LoVo (cell line): ENCODE results near the gene PARD3.

Experiments used
- DNase-seq: peaks from one replicate; pipeline ENCODE4 v3.0.0-alpha.2; 2016; ENCODE audit warnings: low spot score

Gene PARD3

DNA sequence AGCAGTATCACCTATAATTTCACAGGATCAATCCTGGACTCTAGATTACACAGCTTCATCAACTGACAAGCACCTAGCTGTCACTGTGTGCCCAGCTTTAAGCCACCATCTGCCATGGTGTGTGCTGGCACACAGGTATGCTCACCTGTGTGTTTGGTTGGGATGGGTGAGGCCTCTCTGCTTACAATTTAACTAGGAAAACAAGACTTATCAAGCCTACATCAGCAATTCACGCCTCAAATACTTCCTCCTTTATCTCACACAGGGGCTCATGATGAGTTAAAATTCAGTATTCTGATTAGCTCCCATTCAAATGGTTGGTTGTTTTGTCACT is 608.2 kb downstream of the PARD3 start:
- DNase-seq, result no peak

DNA sequence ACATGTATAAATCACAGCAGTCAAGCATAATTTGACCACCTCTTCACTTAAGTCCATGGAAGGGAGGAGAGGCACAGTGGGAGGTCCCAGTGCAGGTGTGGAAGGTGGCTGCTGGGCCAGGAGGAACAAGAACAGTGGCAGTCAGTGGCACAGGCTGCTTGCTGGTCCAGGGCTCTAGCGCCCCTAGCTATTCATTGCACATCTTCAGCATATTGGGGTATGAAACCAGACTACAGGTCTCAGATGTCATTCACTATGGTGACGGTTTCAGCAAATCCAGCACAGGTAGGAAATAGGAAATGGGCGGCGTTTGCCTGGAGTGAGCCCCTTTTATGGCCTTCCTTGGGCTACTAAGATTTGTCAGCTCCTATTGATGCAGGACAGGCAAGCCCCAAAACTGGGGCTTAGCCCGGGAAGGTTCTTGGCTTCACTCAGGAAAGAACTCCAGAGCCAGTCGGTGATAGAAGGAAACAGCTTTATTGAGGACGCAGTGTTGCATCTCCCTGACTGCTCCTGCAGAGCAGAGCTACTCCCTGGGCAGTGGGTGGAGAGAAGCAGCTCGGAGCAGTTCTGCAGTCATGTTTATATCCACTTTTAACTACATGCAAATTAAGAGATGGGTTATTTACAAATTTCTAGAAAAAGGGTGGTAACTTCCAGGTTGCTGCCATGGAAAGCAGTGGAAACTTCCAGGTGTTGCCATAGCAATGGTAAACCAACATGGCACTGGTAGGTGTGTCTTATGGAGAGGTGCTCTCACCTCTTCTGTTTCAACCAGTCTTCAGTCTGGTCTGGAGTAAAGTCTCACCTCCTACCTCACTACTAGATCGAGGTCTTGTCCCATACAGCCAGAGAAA is 608.8 kb downstream of the PARD3 start:
- DNase-seq, result no peak

DNA sequence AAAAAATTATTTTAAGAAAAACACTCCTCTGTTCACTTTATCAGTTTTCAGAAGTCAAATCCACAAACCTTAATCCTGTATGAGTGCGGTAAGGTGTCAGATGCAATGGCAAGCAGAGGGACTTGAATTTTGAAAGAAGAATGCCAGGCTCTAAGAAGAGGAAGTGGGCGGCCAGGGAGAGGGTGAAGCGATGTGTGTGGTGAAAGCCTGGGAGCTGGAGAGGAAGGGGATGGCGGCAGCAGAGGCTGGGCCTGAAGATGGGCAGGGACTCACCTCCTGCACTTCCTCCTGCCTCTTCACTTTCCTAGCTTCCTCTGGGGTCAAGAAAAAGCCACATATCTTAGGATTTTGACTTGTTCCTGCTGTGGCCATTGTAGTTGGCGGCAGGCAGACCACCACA is 609.6 kb downstream of the PARD3 start:
- DNase-seq, result no peak

DNA sequence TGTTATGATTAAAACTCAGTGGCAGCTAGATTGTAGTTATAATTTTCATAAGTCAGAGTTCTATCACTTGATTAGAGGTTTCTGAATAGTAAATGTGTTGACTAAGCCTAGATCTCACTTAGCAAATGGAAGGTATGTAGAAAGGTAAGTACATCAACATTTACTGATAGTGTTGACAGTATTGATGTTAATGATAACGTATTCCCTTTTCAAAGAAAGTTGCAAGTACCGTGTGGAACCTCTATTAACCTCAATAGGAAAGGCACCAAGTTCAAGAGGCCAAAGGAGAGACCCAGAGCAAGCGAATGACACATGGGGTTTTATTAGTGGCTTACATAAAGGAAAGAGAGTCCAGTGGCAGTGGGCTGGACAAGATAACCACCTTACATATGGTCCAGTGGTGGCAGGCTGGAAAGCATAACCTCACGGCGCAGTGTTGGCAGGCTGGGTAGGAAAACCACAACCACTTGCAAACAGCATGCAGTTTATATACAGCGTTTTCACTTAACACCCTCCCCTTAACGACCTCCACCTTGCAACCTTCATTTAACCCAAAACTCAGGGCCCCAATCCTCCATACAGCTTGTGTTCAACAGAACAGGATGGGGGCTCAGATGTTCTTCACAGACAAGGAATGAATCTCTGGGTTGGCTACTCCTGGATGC is 611.0 kb downstream of the PARD3 start:
- no peak for DNase-seq

DNA sequence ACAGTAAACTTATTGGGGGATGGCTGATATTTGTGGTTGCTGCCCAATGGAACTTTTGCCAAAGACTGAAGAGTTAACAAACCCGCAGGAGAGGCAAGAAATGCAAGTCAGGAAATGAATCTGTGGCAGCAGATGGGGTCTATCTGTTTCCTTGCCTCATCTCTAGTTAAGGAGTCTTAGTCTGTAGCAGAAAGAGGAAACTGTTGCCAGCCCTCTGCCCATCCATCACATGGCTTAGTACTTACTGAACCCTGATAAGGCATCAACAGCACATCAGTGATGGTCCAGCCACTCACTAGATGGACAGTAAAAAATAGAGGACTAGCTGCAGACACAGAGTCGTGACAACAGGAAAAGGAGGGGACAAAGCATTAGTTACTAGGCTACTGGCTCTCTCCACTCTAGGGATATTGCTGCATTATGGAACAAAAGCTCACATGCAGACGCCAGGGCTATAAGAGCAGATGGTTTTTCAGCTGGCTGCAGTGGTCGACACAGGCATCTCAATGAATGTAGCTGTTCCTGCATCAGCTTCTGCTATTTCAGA is 614.7 kb downstream of the PARD3 start:
- DNase-seq, result no peak

DNA sequence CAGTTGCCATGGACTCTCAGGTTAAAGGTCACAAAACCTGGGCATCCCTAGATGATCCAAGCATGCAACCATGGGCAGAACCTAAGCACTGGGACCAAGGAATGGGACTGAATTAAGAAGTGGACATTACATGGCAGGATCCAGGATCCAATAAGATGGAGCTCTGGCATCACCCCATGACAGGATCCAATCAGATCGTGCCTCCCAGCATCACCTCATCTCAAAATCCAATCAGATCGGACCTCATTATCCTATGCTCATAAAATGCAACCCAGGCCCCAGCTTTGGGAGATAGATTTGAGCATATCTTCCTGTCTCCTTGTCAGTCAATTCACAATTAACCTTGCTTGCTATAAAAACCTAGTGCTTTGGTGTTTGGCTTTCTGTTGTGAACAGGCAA is 616.1 kb downstream of the PARD3 start:
- no peak for DNase-seq

DNA sequence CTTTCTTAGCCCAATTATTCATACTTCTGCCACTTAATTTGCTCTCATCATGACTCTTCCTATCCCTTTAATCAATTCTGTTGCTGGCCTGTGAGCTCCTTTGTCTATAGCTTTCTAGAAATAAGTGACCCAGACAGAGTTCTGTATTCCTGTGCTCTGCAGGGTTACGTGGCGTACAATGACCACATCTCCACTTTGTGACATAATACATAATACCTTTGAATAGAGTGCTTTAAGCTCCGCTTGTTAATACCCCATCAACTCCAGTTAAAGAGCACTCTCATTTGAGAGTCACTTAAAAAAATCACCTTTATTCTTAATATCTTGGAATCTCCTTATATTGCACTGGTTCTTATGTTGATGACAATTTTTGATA is 619.0 kb downstream of the PARD3 start:
- no peak for DNase-seq

DNA sequence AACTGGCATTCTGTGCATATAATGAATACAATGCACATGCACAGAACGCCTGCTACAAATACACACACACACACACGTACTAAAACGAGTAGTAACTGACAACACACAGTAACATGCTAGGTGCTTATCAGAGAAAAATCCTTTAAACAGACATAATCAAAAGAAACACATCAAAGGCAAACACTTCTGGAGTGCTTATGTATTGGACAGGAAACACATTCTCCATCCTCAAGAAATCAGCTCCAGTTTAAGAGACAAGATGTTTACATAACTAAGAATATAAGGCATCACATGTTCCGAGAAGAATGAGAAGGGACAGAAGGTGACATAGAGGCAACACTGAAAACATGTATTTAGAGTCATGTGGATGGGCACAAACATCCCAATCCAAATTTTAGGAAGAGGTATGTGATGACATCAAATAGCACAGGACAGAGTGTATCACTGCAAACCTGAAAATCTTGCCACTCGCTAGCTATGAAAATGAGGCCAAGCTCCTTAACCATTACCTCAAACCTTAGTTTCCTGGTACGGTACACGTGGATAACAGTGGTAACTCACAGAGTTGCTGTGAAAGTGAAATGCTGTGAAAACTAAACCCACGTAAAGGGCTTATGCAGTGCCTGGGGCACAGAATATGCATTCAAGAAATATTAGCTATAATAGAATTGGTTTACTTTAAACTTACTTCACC is 619.6 kb downstream of the PARD3 start:
- DNase-seq, result no peak

DNA sequence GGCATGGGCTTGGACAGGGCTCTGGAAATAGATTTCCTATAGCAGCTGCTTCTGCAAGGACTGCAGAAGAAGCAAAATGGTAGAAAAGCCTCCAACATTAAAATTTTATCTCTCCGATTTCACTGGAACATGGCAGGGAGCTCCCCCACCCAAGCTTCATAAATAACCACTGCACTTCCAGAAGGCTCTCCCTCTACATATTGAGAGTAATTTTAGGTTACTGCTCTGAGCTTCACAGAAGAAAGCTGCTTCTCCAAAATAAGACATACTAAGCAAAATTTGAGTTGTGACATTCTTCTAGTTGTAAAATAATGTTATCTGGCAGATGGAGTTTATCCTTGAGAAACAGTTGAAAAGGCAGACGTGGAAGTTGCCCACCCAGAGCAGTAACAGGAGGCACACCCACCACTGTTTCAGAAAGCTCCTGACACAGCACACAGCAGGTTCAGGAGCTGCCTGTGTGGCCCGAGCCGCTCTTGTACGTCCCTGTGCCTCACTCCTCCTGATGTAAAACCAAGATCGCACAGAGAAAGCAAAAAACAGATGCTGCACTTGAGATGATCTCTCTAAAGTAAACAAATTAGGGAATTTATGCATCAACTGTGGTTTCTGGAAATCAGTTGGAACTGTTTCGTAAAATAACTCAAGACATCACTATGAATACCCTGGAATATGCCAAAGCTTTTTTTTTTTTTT is 621.0 kb downstream of the PARD3 start:
- no peak for DNase-seq

DNA sequence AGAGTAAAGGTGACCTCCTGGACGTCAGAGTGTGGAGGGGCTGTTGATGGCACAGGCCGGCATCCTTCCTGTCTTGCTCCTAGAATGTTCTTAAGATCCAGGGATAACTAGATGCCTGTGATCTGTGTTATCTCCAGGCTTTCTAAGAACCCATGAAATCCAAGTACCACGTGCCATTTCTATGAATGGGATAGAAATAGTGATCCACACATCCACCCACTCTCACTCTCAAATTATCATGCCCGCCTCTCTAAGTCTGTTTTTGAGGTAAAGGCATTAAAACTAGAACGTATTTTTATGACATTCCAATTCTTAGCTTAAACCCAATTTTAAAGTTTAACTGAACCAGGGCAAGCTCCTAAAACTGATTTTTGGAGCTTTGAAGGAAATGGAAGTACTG is 622.5 kb downstream of the PARD3 start:
- DNase-seq, result no peak

DNA sequence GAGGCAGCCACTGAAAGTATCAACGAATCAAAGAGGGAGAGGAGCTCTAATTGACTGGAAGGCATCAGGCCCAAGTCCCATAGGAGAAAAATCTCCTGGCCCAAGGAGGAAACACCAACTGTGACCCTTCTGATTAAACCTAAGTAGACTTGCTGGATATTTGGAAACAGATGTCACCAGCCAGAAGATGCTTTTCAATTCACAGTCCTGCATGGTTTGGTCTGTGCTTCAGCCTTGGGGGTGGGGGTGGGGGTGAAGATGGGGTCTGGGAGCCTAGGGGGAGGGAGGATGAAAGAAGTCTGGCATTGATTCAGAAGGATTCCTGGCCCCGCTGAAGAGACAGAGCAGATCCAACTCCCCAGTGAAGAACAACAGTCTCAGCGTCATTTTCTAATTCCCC is 623.7 kb downstream of the PARD3 start:
- no peak for DNase-seq

DNA sequence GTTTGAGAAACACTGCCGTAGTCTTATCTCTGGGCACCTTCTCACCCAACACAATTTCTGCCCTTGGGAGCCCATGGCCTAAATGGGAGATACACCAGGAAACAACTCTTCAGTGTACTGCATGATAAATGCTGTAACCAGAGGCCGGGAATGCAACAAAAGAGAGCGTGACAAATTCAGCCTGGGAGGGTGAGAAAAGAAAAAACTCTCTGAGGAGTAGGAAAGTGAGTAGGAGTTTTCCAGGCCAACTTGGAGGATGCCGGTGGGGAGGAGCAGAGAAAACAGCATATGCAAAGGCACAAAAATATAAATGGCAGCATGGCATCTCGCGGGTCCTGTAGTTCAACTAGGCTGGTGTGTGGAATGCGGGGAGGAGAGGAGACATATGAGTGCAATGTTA is 624.5 kb downstream of the PARD3 start:
- no peak for DNase-seq

DNA sequence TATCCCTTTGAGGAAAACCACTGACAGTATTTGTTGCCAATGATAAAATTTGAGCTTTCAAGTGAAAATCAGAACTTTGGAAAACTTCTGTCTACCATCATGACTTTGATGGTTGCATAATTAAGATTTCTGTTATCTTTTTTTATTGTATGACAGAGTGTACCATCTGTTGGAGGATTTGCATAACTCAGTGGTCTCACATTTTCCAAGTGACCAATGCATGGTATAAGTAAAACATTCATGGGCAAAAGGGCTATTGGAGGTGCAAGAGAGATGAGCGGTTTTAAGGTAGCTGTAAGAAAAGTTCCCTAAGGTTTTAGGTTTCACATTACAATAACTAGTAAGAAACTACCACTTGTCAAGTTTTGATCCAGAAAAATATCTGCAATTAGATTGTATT is 625.3 kb downstream of the PARD3 start:
- DNase-seq, result no peak

DNA sequence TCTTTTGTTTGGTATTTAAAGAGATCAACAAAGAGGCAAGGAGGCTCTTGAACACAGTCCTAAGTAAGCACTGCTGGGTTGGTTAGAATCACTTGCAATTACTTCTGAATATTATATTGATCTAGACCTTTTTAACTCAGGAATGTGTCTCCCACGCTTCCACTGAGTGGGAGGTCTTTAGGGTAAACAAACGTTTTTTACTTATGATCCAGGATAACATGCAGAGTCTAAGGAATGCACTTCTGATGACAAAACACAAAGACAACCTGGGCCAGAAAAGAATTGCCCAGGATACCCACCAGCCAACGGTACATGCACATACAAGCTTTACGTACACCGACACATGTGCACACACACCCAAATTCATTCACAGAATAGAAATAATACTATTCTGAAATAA is 626.9 kb downstream of the PARD3 start:
- no peak for DNase-seq

DNA sequence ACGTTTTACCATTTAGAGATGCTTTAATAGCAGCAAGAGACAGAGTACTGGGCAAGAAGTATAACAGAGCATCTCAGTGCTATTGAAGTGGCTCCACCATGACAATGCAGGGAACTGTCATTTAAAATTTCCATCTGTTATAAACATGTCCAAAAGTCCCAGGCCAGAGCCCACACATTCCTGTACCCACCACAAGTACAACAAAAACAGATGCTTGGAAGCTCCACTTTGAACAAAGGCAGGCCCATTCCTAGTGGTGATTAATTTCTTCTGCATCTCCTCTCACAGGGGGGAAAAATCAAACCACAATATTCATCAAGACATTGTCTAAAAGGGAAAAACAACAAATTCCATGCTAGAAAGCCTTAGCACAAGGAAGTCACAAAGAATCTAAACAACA is 627.9 kb downstream of the PARD3 start:
- DNase-seq, result no peak

DNA sequence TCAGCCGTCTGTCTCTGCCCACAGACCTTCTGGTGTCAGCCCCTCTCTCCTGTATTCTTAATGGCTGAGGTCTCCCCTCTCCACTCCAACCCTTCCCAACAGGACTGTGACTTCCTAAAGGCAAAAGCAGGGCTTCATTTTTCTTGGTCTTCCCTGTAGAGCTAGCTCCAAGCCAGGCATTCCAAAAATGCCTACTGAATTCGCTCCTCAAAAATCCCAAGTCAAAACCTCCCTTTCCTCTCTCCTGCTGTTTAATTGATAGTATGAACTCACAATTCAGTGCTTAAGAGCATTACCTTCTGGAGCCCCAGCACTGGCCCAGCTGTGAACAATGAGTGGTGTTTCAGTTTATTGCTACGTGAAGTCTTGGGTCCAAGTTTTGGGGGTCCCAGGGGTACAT is 628.4 kb downstream of the PARD3 start:
- DNase-seq, result no peak

DNA sequence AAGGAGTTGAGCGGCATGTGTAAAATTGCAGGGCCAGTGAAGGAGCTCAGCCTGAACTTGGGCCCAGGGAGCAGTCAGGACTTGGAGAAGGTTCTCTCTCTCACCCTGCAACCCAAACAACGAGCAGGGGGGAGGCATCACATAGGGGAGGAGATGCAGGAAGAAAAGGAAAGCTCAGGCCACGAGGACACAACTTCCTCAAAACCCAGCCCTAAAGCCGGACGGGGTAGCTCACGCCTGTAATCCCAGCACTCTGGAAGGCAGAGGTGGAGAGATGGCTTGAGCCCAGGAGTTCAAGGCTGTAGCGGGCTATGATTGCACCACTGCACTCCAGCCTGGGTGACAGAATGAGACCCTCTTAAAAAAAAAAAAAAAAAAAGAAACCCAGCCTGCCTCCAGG is 629.1 kb downstream of the PARD3 start:
- DNase-seq, result no peak

DNA sequence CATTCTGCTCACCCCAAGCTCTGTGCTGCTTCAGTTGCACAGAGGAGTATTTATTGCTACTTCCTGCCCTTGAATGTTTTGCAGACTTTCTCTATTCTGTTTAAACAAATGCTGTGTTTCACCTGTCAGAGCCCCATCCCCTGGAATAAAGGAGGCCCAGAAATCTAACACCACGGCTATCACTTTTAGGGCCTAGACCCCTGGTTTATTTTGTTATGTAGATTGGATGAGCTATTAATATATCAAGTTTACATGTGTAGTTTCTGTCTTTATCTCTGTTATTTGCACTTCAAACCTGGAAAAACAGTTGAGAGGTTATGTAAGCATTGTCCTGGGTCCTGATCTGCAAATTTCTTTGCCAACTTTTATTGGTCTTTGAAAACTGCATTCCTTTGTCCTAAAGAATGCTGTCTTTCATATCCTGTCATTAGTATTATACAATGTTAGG is 630.1 kb downstream of the PARD3 start:
- no peak for DNase-seq

DNA sequence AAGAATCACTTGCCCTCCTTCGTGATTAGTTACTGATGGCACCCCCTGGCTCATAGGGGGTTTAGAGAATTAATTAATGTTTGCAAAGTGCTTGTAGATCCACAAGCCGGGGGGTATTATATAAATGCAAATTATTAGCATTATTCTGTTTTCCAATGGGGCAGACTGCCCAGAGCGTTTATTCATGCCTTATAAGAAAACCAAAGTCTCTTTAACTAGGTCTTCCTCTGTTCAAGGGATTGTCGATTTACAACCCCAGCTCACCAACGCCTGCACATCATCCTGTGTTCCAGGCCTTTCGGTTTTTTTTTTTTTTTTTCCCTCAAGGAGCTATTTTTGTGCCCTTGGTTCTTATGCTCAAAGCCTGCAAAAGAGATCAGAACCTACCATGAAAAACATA is 630.7 kb downstream of the PARD3 start:
- no peak for DNase-seq

DNA sequence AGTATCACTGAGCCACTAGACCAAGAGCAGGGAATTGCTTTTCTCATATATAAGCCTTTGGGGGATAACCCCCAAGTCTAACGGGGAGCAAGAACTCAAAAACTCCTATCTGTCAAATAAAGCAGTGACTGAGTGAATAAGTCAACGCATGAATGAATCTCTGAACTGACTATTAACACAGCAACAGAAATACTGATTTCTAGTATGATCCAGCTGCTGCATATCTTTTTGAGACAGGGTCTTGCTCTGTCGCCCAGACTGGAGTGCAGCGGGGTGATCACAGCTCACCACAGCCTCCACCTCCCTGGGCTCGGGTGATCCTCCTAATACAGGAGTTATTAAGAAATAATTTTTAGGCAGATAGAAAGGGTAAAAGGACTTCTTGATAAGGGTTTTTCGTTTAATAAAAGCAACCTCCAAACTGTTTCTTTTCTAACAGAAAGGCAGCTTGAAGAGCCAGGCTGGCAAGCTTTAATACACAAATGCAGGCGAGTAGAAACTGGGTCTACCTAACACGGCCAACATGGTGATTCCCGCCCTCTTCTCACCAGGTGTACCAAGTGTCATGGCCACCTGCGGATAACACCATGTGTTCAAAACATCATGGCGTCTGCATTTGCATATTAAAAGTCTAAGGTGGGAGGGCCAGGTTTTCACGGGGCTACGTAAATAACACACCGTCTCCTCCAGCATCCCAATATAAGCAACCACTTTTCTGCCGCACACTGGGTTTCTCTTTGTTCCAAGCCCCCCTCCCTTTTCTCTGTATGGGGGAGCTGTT is 631.9 kb downstream of the PARD3 start:
- no peak for DNase-seq

DNA sequence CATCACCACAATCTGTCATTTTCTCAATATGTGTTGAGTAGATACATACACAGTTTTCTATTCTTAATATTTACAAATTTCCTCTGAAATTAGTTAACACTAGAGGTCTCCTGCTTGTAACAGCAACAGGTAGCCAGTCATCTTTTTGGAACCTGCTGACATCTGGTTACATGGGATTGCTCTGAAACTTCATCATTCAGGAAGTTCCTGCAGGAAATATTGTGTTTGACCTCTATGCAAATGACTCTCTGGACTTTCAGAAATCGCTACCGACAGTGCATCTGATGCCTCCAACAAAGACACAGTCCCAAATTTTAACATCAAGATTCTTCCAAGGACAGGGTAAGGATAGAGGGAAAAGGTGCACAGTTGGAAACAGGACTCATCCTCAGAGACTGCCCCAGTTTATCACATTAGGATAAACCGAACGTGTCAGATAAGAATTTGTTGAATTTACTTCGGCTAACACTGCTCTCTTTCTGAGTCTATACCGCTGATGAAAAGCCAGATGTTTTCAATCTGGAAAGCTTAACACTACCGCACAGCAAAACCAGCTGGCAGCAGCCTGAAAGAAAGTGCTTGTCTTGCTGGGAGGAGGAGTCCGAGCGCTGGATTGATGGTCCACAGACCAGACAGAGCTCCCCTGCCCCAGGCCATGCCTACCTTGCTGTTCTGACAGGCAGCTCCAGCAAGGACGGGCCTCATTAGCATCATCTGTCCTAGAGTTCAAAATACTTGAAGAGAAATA is 633.4 kb downstream of the PARD3 start:
- no peak for DNase-seq
